ENCODE measurements around the gene COL19A1.

Gene COL19A1

GRCh38 chr6:69926745-69927144 is 60.4 kb downstream of the COL19A1 start:
- TF ChIP-seq CTCF (IDR thresholded peaks at IDR 0.05; ENCODE audit: extremely low read depth, missing control alignments): no peak
- DNase-seq (ENCODE audit: low spot score): no peak

DNA sequence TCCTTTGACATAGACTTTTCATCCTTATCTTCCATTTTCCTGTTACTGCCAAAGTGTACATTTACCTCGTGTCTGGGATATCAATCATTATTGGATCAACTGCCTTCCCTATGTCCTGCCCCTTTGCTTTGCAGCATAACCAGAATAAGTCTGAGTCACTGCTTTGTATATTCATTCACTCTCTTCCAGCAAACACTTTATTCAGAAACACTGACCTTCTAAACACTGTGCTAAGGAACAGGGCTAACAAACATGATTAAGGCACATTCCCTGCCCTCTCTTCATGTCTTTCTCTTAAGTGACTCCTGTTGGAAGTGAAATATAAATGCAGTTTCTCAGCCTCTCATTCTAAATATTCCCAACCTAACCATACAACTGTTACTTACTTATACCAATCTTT is 66.9 kb downstream of the COL19A1 start:
- no peak for DNase-seq (ENCODE audit: low spot score)
- TF ChIP-seq CTCF (IDR thresholded peaks at IDR 0.05; ENCODE audit: extremely low read depth, missing control alignments): no peak

GRCh38 chr6:69935079-69935478 is 68.7 kb downstream of the COL19A1 start:
- no peak for TF ChIP-seq CTCF (IDR thresholded peaks at IDR 0.05; ENCODE audit: extremely low read depth, missing control alignments)
- DNase-seq (ENCODE audit: low spot score): no peak

DNA sequence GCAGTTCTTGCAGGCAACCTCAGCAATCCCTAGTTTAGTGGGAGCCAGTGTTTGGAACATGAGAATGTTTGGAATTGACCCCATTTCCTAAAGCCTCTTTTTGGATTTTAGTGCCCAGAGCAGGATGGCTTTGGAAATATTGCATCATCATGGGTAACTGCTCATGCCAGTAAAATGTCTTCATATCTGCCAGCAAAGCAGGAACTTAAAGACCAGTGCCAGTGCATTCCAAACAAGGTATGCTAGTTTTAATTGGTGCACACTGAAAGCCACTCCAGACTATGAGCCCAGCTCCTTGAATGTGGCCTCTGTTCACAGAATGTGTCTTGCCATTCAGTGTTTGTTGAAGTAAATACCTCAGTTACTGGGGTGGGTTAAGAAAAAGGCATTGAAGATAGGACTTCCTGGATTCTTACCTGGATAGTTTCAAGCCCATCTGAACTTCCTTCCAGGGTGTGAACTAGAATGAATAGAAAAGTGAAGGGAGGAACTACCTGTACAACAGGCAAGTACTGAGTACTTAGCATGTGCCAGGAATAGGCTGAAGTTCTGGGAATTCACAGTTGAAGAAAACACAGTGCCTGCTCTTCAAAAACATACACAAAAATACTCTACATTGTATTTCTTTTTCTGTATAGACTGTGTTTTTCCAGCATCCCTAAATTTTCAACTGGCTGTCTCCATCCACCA is 70.5 kb downstream of the COL19A1 start:
- no peak for DNase-seq (ENCODE audit: low spot score)
- TF ChIP-seq CTCF (IDR thresholded peaks at IDR 0.05; ENCODE audit: extremely low read depth, missing control alignments): no peak

DNA sequence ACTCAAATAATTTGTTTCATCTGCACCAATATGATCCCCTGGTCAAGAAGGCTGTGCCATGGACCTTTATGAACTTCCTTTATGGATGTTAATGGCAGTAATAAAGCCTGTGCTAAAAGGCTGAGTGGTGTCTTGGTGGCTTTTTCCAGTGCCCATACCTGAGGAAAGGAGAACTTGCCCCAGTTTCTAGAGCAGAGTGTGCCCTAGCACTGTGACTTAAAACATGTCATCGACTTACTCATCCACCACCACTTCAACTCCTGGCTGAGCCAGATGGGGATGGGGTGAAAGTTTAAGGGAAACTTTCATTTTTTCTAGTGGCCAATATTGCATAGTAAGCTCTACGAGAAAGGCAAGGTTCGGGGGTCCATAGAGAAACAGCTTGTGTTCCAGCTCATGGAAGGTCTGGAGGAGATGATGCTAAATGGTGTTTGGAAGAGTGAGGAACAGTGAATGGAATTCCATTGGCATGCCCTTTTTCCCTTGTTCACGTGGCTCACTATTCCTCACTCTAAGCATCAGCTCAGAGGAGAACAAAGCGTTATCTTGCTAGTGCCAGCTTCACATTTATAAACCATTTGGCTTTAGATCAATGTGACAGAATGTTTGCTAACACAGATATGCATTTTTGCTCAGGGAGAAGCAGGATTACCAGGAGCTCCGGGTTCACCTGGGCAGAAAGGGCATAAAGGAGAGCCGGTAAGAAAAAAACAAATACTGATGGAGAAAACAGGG is 71.2 kb downstream of the COL19A1 start:
- no peak for DNase-seq (ENCODE audit: low spot score)

DNA sequence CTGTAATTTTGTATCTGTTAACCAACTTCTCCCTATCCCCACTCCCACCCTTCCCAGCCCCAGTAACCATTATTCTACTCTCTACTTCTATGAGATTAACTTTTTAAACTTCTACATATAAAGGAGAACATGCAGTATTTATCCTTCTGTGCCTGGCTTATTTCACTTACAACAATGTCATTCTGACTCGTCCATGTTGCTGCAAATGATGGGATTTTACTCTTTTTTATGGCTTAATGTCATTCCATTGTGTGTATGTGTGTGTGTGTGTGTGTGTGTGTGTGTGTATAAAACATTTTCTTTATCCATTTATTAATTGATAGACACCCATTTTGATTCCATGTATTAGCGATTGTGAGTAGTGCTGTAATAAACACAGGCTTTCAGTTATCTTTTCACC is 76.1 kb downstream of the COL19A1 start:
- no peak for DNase-seq (ENCODE audit: low spot score)
- no peak for TF ChIP-seq CTCF (IDR thresholded peaks at IDR 0.05; ENCODE audit: extremely low read depth, missing control alignments)

More for the DNA sequence above, 71.2 kb downstream of the COL19A1 start:
- TF ChIP-seq CTCF (IDR thresholded peaks at IDR 0.05; ENCODE audit: extremely low read depth, missing control alignments): no peak

DNA sequence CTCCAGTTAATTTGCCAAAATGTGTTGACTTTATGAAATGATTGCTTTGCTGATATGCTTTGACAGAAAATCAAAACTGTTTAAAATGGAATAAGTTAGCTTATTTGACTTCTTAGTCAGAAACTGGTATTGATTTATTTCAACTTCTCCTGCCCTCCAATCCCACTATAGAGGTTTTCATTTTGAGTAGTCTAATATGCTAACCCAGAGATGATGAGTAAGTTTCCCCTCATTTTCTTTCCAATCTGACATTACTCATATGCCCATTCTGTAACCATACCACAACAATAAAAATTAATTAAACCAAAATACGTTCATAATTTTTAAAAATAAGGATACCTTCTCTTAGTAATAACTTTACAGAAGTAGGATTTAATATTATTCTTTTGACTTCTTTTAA is 78.8 kb downstream of the COL19A1 start:
- no peak for TF ChIP-seq CTCF (IDR thresholded peaks at IDR 0.05; ENCODE audit: extremely low read depth, missing control alignments)
- DNase-seq (ENCODE audit: low spot score): no peak
